ENCODE measurements around the gene C11orf24.

C11orf24 gene

DNA sequence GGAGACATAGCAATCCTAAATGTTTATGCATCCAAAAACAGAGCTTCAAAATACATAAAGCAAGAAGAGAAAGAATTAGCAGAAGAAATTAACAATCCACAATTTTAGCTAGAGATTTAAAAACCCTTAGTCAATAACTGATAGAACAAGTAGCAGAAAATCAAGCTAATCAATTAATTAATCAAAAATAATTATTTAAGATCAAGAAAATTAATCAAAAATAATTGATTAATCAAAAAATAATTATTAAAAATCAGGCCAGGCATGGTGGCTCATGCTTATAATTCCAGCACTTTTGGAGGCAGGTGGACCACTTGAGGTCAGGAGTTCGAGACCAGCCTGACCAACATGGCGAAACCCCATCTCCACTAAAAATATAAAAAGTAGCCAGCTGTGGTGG is 29.2 kb downstream of the C11orf24 start:
- DNase-seq = no peak

DNA sequence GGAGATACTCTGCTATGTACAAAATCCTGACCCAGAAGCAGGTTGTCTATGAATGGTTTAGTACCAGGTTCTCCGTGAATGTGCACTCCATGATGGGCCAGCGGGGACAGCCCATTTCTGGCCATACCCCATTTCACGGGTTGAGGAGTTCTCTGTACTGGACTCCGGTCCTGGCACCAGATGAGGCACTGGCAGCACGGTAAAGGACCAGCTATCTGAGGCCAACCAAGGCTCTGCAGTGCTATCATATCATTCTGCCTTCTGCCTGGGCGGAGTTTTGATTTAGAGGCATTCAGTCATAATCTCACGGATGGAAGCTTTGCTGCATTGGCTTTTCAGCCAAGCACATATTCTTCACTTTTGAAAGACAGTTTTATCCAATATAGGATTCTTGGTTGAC is 40.2 kb downstream of the C11orf24 start:
- no peak for DNase-seq

DNA sequence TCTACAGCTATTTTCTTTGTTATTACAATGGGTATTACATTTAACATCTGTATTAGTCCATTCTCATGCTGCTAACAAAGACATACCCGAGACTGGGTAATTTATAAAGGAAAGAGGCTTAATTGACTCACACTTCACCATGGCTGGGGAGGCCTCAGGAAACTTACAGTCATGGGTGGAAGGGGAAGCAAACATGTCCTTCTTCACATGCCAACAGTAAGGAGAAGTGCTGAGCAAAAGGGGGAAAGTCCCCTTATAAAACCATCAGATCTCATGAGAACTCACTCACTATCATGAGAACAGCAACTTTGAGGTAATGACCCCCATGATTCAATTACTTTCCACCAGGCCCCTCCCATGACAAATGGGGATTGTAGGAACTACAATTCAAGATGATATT is 42.2 kb downstream of the C11orf24 start:
- DNase-seq = no peak

DNA sequence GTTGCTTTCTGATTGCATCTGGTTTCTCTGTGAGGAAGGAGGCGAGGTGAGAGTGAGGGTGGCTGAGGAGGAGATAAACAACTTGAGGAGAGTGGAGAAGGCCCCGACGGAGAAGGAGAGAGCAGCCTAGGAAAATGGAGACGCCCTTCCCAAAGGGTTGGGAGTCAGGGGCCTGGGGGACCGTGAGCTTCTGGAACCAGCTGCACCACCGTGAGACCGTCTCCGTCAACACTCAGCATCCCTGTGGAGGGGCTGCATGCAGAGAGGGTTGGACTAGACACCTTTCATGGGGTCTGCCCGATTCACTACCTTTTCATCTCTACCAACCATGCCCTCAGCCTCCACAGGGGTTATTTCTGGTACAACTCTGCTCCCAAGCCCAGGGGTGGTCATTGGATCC is 45.4 kb downstream of the C11orf24 start:
- DNase-seq = no peak

DNA sequence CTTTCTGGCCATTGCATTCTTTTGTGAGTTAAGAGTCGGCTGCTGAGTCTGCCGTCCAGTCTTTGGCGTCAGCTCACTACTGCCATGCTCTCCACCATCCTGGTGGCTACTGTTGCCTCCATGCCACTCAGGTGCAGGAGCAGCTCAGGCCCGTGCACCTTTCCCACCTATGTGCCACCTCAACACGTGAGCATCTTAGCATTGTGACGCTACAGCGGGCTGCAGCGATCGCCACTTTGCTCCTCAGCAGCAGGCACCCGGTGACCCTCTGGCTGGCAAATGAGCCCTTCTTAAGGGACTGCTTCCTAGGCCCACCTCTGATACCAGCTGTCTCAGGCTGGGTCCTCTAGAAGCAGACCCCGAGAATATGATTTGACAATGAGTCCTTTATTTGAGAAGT is 47.2 kb downstream of the C11orf24 start:
- no peak for DNase-seq

DNA sequence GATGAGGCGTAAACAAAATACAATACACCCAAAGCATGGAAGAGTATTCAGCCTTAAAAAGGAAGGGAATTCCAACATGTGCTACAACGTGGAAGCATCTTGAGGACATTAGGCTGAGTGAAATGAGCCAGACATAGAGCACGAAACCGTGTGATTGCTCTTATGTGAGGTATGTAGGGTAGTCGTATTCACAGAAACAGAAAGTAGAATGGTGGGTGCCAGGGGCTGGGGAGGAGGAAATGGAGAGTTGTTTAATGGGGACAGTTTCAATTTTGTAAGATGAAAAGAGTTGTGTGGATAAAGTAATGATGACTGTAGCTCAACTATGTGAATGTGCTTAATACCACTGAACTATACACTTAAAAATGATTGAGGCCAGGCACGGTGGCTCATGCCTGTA is 48.5 kb downstream of the C11orf24 start:
- no peak for DNase-seq

DNA sequence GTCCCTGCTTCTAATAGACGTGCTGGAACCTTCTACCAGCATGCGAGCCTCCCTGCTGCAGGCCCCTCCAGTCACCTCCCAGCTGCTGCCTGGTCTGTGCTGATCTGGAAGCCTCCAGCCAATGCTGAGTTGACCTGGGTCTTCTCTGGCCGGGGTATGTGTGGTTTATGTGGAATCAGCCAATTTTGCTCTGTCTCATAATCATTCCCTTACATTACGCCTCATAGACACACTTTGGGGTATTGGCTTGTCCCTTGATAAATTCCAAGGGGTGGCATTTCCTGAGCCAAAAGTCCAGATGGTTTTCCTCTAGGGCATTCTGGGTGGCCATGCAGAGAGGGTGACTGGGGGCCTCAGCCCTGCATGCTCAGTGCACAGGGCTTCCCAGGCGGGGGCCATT is 50.4 kb downstream of the C11orf24 start:
- DNase-seq = no peak

DNA sequence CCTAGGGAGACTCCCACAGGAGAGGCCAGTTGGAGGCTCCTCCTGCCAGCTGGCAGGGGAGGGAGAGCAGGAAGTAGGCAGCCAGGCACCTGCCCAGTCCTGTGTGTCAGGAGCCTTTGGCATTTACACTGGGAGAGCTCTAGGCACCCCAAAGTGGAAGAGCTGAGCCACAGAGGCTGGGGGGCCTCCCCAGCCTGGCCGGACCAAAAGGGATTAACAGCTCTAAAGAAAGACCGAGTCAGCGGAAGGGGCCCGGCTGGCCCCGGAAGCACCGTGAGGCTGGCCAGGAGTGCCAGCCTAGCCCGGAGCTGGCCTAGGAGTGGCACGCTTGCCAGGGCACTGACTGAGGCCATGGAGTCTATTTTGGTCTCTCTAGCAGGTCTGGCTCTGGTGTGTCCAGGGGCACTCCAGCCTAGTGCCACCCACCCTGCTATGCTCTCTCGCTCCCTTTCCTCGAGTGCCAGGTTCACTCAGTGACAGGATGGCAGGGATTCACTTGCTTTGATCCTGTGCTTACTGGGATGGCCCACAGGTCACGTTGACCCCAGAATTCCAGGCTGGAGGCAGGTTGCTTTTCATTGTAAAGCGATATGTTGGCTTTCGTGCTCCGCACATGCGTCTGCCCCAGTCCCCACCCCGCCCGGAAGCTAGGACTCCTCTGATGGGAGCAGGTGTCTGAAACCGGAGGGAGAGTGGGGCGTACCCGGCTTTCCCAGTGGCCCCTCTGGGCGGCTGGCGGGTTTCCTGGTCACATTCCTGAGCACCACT is 55.4 kb downstream of the C11orf24 start:
- DNase-seq = no peak

DNA sequence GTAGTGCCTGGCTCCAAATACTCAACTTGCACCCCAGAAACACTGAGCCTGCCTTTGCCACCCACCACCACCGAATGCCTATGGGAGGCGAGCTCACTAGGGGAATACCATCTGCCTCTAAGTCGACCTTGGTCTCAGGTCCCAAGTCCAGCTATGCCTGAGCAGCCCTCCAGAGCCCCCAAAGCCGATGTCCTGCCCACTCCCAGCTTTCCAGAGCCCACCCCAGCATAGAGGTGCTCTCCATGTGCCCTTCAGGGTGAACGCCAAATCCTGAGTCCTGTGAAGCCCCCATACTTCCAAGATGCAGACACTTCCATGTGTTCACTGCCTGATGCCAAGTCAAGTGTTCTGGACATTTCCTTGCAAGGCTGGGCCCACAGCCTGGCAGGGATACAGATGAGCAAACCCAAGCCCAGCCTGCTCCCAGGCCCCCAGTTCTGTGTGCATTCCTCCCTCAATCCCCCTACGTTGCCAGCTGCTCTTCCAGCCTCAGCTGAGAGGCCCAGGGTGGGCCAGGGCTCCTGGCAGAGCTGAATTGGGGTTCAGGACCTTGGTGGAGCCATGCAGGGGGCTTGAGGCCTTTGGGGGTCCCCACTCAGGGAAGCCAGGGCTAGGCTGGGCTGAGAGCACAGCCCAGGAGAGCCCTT is 56.1 kb downstream of the C11orf24 start:
- DNase-seq = no peak

DNA sequence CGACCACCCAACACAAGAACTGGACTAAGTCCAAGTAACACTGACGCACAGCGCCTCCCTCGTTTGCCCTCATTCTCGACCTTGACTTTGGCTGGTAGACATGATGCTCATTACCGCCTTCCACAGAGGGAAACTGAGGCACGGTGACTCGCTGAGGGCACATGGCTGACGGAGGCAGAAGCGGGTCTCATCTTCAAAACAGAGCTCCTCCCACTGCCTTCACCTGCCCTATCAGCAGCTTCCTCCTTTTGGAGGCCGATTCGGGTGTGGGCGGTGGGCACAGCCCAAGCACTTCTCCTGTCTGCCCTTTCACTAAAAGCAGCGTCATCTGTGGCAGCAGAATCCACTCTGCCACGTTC is 56.7 kb downstream of the C11orf24 start:
- no peak for DNase-seq

DNA sequence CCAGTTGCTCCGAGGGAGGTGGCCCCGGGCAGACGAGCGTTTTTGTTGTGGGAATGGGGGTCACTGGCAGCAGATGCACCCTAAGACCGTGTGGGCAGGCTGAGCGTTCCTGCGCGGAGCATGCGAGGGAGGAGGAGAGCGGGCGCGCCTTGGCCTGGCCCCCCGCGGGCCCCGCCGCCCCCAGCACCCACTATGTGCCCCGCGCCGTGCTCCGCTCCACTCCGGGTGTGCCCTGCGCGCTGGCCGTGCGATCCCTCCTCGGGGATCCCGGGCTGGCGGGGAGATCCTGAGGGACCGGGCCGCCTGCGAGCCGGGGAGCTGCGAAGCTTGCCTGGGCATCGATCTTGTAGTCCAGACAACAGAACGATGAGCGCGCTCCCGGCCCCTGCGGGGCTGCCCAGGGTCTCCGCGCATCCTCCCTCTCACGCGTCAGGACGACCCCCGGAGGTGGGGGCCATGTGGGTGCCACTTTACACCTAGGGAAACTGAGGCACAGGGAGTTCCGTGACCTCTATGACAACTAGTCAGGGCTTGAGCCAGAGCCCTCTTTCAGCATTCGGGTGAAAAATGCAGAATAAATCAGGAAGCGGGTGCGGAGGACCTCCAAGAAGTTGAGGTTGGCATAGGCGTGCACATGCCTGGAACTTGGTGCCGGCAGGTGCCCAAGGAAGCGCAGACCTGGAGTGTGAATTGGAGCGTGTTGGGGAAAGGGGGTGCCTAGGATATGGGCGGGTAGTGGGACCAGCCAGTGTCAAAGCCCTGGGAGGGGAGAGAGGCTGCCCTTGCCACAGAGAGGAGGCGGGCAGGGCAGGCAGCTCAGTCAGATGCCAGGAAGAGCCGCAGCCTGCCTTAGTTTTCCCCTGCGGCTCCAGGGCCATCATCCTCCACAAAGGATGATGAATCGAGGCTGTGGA is 57.3 kb downstream of the C11orf24 start:
- no peak for DNase-seq

DNA sequence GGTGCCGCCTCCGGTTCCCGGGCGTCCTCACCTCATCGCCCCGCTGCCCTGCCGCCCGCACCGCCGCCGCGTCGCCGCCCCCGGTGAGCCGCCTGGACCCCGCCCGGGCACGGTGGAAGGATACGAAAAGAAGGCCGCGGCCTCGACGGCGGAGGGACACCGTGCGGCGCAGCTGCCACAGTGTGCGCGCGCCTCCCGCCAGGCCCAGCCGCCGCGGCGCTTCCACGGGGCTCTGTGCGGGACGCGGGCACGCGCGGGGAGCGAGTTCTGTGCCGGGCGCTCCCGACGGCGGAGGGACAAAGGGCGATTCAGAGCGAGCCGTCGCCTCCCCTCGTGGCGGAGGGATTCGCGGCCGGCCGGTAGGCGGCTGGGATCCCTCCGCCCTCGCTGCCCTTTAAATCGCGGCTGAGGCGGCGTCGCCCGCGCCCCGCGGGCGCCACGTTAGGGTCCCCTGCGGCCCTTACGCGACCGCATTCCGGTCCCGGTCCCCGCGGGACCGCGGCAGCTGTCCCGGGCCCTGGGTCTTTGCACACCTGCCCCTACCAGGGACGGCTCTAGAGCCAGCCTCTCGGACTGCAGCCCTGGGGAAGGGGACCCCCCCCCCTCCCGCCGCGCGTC is 58.1 kb downstream of the C11orf24 start:
- DNase-seq = peak; percentile 90

DNA sequence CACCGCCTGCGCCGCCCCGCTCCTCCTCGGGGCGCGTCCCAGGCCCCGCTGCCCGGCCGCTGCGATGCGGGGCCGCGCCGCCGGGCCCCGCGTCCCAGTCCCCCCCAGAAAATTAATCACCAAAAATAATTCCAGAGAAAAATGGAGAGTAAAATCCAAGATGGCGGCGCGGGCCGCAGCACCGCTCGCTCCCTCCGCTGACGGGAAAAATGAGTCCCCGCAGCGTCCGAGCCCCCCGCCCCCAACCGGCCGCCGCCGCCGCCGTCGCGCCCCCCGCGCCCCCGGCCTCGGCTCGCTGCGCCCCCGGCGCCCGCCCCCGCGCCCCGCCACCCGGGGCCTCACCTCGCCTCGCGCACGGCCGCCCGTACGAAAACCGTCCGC is 58.6 kb downstream of the C11orf24 start, which contains the start of gene KMT5B:
TSS of gene KMT5B (minus strand) at position 162 of the 381 bp plus-strand sequence. CDS start 23,220 bp downstream, outside the sequence.
- peak; percentile 27 for DNase-seq

DNA sequence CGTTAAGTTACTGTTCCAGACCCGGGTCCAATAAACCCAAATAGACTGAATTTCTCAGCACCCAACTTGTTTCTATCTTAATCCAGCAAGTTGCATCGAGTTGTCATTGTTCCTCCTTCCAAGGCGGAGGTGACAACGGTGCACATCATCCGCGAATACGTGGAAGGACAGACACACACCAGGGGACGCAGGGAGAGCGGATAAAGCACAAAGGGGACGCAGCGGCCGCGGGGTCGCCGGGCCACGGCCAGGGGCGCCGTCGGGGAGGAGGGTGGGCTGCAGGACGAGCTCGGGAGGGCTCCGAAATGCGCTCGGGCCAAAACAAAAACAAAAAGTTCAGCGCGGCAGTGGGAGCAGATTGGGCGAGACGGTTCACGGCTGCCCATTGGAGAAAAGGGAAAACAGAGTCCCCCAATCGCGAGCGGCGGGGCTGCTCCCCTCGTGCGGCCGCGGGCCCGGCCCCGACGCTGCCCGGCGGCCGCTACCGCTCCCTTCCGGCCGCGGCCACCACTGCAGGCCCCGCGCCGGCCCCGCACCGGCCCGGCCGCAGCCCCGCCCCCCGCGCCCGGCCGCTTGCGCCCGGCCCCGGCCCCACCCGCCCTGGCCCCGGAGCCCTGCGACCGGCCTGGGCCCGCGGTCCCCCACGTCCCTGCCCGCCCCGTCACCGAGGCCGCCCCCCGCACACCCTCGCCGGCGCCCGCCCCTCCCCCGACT is 59.2 kb downstream of the C11orf24 start:
- DNase-seq = peak; percentile 50

DNA sequence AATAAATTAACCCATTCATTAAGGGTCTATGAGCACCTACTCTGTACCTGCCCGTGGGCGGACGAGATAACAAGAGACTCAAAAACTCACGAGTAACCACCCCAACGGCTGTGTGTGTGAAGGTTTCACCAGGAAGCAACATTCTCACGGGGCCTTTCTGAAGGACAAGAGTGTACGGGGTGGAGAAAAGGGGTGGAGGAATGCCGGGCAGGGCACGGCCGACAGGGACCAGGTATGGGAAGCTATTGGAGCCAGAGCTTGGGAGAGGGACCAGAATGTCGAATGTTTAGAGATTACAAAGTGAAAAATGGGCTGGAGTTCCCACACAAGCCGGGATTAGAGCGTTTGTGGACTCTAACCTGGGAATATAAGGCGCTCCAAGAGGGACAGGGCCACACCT is 60.2 kb downstream of the C11orf24 start:
- no peak for DNase-seq
